SK-N-SH (cell line): ENCODE measurements around the gene ZAR1. TPM values are rescaled to one million over a fixed set of nuclear protein-coding genes. Genes with fewer than 3 reads are reported as not detected.

Experiments
- CTCF ChIA-PET: fragments of 300-600, 350-600 bp; formaldehyde crosslinking; extraction: SDS; loops from one replicate; lab custom pipeline; 2021; lab: Yijun Ruan, JAX
- POLR2A ChIA-PET: fragments of 350-600 bp; sonication (Branson Sonifier 250); formaldehyde crosslinking; extraction: SDS; loops from one replicate; lab custom pipeline; 2020; ENCODE audit warnings: antibody characterized with exemption, inconsistent platforms; lab: Yijun Ruan, JAX
- DNase-seq: peaks from one replicate; pipeline ENCODE4 v3.0.0; 2012
- H2AFZ ChIP-seq: fragments of 200-600 bp; sonication (generic); 2 replicates; pipeline ENCODE4 v1.8.1; 2016; ENCODE audit warnings: antibody characterized with exemption, mild to moderate bottlenecking, low read depth
- H3F3A ChIP-seq: fragments of 200-600 bp; sonication (generic); replicated peaks from 2 replicates; pipeline ENCODE3; 2016; ENCODE audit warnings: antibody characterized with exemption, mild to moderate bottlenecking; ENCODE audit not compliant: insufficient read depth
- H3K27ac ChIP-seq, 2 experiments: fragments of 200-500 bp in 1 of 2; fragments of 200-600 bp in 1 of 2; sonication (Bioruptor generic) in 1 of 2; sonication (generic), shearing (Covaris generic) in 1 of 2; 2 replicates each; pipeline versions ENCODE4 v1.5.1 to v1.6.1; 2014 to 2016; ENCODE audit warnings: low read depth in 2 of 2, inconsistent platforms in 1 of 2, low read length in 1 of 2, mild to moderate bottlenecking in 1 of 2, mixed read lengths in 1 of 2
- H3K27me3 ChIP-seq: fragments of 200-600 bp; sonication (generic), shearing (Covaris generic); 2 replicates; pipeline ENCODE4 v1.6.1; 2016; ENCODE audit warnings: mixed run types; ENCODE audit not compliant: insufficient read depth
- H3K36me3 ChIP-seq, 2 experiments: fragments of 200-500 bp in 1 of 2; fragments of 200-600 bp in 1 of 2; sonication (Bioruptor generic) in 1 of 2; sonication (generic) in 1 of 2; replicated peaks in 1 of 2; 2 replicates each; pipeline versions ENCODE3 to v1.5.1; 2014 to 2016; ENCODE audit warnings: low read length in 1 of 2, mild to moderate bottlenecking in 1 of 2; ENCODE audit not compliant: insufficient read depth in 2 of 2, control insufficient read depth in 1 of 2
- H3K4me1 ChIP-seq, 2 experiments: fragments of 200-500 bp in 1 of 2; fragments of 200-600 bp in 1 of 2; sonication (Bioruptor generic) in 1 of 2; sonication (generic), shearing (Covaris generic) in 1 of 2; 2 replicates each; pipeline versions ENCODE4 v1.5.1 to v1.6.1; 2014 to 2016; ENCODE audit warnings: low read depth in 1 of 2, low read length in 1 of 2, mixed run types in 1 of 2; ENCODE audit not compliant: insufficient read depth in 2 of 2, control insufficient read depth in 1 of 2
- H3K4me2 ChIP-seq: fragments of 200-600 bp; sonication (generic), shearing (Covaris generic); 2 replicates; pipeline ENCODE4 v1.6.1; 2017; ENCODE audit warnings: mixed run types
- H3K4me3 ChIP-seq, 2 experiments: fragments of 200-500 bp in 1 of 2; fragments of 200-600 bp in 1 of 2; sonication (Bioruptor generic) in 1 of 2; sonication (generic), shearing (Covaris generic) in 1 of 2; 2 replicates each; pipeline versions ENCODE4 v1.5.1 to v1.8.1; 2014 to 2016; ENCODE audit warnings: low read depth in 2 of 2, inconsistent platforms in 1 of 2, low read length in 1 of 2, mild to moderate bottlenecking in 1 of 2, mixed read lengths in 1 of 2, moderate library complexity in 1 of 2
- H3K79me2 ChIP-seq: fragments of 200-600 bp; sonication (generic); 2 replicates; pipeline ENCODE4 v1.8.1; 2017; ENCODE audit warnings: mild to moderate bottlenecking; ENCODE audit not compliant: insufficient read depth
- H3K9ac ChIP-seq: fragments of 200-600 bp; sonication (generic); 2 replicates; pipeline ENCODE4 v1.6.1; 2017; ENCODE audit warnings: mixed run types
- H3K9me2 ChIP-seq: fragments of 200-600 bp; sonication (generic); 2 replicates; pipeline ENCODE4 v1.6.1; 2017; ENCODE audit warnings: mixed run types
- H3K9me3 ChIP-seq: fragments of 200-600 bp; sonication (generic); 2 replicates; pipeline ENCODE4 v1.6.1; 2017; ENCODE audit warnings: mixed run types, mild to moderate bottlenecking, moderate library complexity
- H4K20me1 ChIP-seq: fragments of 200-600 bp; sonication (generic); 2 replicates; pipeline ENCODE4 v1.6.1; 2017; ENCODE audit warnings: mild to moderate bottlenecking, mixed run types; ENCODE audit not compliant: insufficient read depth
- ELF1 ChIP-seq: IDR thresholded peaks from 2 replicates; pipeline ENCODE4 v1.4.0; 2012
- EP300 ChIP-seq, 2 experiments: IDR thresholded peaks; 2 replicates each; pipeline versions ENCODE4 v1.4.0 to v1.6.1; 2012; ENCODE audit warnings: borderline replicate concordance in 1 of 2, low read depth in 1 of 2, low read length in 1 of 2
- EZH2phosphoT487 ChIP-seq: fragments of 200-600 bp; sonication (generic); IDR thresholded peaks from 2 replicates; pipeline ENCODE4 v1.6.1; 2017; ENCODE audit warnings: low read depth, mixed run types, mild to moderate bottlenecking, antibody characterized with exemption, moderate library complexity, borderline replicate concordance
- FOSL2 ChIP-seq: IDR thresholded peaks from 2 replicates; pipeline ENCODE4 v1.4.0; 2012; ENCODE audit warnings: low read depth, mild to moderate bottlenecking, moderate library complexity, borderline replicate concordance
- GABPA ChIP-seq: IDR thresholded peaks from 2 replicates; pipeline ENCODE4 v1.4.0; 2012; ENCODE audit warnings: low read depth, mild to moderate bottlenecking
- JUND ChIP-seq: IDR thresholded peaks from 2 replicates; pipeline ENCODE4 v1.4.0; 2012
- NFIC ChIP-seq: IDR thresholded peaks from 2 replicates; pipeline ENCODE4 v1.4.0; 2012; ENCODE audit warnings: borderline replicate concordance
- NRF1 ChIP-seq: IDR thresholded peaks from 2 replicates; pipeline ENCODE4 v1.6.1; 2012; ENCODE audit warnings: low read depth, mild to moderate bottlenecking, low read length
- POLR2AphosphoS5 ChIP-seq: IDR thresholded peaks from 2 replicates; pipeline ENCODE4 v1.6.1; 2012; ENCODE audit warnings: low read depth, low read length
- RAD21 ChIP-seq: IDR thresholded peaks from 2 replicates; pipeline ENCODE4 v1.6.1; 2012; ENCODE audit warnings: mild to moderate bottlenecking, low read length
- RCOR1 ChIP-seq: fragments of 150-350 bp; IDR thresholded peaks from 2 replicates; pipeline ENCODE4 v1.6.1; 2017; ENCODE audit warnings: antibody characterized with exemption, low read length
- SIN3A ChIP-seq: IDR thresholded peaks from 2 replicates; pipeline ENCODE4 v1.6.1; 2012; ENCODE audit warnings: low read depth, mild to moderate bottlenecking, low read length, moderate library complexity, borderline replicate concordance
- TCF12 ChIP-seq: IDR thresholded peaks from 2 replicates; pipeline ENCODE4 v1.4.0; 2012
- YY1 ChIP-seq: IDR thresholded peaks from 2 replicates; pipeline ENCODE4 v1.4.0; 2012; ENCODE audit warnings: low read depth, mild to moderate bottlenecking
- WGBS: methylation state at CpG from one replicate; pipeline ENCODE4 v1.1.6; 2017; ENCODE audit warnings: low lambda C conversion rate; 5-methylcytosine and 5-hydroxymethylcytosine counted together
- polyA plus RNA-seq, 3 experiments: library from polyadenylated mRNA; depleted of rRNA; stranded (reverse); fragments of >200 nt; gene quantifications; 2 replicates each; pipeline ENCODE4 v1.2.3, GENCODE V29; 2012
- TF ChIP-seq, protein P1 (sequence below): IDR thresholded peaks from 2 replicates; pipeline ENCODE4; 2012
- TF ChIP-seq, protein P2 (sequence below): fragments of 150-350 bp; IDR thresholded peaks from 2 replicates; pipeline ENCODE4 v1.6.1; 2017; ENCODE audit warnings: antibody characterized with exemption, low read length, low read depth, borderline replicate concordance
- TF ChIP-seq, protein P3 (sequence below): IDR thresholded peaks from 2 replicates; pipeline ENCODE4 v1.6.1; 2012; ENCODE audit warnings: mild to moderate bottlenecking, low read depth, low read length, moderate library complexity
- TF ChIP-seq, protein P4 (sequence below): fragments of 200-600 bp; sonication (generic); IDR thresholded peaks from 2 replicates; pipeline ENCODE4 v1.6.1; 2017; ENCODE audit warnings: antibody characterized with exemption, mild to moderate bottlenecking, moderate library complexity
- TF ChIP-seq, protein P5 (sequence below): IDR thresholded peaks from 2 replicates; pipeline ENCODE4 v1.4.0; 2012; ENCODE audit warnings: low read depth, borderline replicate concordance

The ZAR1 gene
- polyA plus RNA-seq, 1 of the 3 experiments (the other 2 are of a cell fraction), result not detected

DNA sequence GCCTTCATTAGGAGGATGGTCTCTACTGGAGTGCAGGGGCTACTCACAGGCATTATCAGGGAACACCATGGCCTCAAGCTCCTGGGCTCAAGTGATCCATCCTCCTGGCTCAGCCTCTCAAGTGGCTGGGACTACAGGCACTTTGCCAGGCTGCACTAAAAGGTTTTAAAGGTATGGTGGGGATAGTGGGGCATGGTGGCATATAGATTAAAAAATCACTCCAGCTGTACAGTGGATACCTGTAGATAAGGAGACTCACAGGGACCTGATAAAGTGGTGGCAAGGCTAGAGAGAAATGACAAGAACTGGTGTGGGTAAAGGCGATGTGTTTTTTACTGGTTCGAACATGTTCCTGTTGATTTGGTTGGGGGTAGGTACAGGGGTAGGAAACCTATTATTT, 5.9 kb downstream of the ZAR1 start:
- no peaks in the 10 kb centered on the region for H3K9me3 ChIP-seq
- H3K27ac ChIP-seq, result no peak overlapping the region
- no peak overlapping the region for H2AFZ ChIP-seq
- no peaks in the 10 kb centered on the region for H3K79me2 ChIP-seq
- H3K4me2 ChIP-seq, result no peak overlapping the region
- H3K27me3 ChIP-seq, result no peaks in the 10 kb centered on the region
- ChIA-PET CTCF (interaction anchor here (1.8 kb wide), 1 partner anchor 9 kb away, joined by 5 read pairs; no protein-coding TSS in a partner anchor), POLR2A (no interaction called here)
- no peaks in the 10 kb centered on the region for H3K9me2 ChIP-seq
- no peaks in the 10 kb centered on the region for H3F3A ChIP-seq
- no peaks in the 10 kb centered on the region for H4K20me1 ChIP-seq
- H3K9ac ChIP-seq, result no peak overlapping the region
- DNase-seq, result no peak
- 86% methylated on average over 2 of the region's 2 CpGs for WGBS
- TF ChIP-seq SIN3A, result no peak
- no peak for TF ChIP-seq FOSL2
- TF ChIP-seq JUND, result no peak
- TF ChIP-seq, protein P1, sequence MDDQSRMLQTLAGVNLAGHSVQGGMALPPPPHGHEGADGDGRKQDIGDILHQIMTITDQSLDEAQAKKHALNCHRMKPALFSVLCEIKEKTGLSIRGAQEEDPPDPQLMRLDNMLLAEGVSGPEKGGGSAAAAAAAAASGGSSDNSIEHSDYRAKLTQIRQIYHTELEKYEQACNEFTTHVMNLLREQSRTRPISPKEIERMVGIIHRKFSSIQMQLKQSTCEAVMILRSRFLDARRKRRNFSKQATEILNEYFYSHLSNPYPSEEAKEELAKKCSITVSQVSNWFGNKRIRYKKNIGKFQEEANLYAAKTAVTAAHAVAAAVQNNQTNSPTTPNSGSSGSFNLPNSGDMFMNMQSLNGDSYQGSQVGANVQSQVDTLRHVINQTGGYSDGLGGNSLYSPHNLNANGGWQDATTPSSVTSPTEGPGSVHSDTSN, result no peak
- TF ChIP-seq, protein P2, sequence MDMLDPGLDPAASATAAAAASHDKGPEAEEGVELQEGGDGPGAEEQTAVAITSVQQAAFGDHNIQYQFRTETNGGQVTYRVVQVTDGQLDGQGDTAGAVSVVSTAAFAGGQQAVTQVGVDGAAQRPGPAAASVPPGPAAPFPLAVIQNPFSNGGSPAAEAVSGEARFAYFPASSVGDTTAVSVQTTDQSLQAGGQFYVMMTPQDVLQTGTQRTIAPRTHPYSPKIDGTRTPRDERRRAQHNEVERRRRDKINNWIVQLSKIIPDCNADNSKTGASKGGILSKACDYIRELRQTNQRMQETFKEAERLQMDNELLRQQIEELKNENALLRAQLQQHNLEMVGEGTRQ, result no peak
- TF ChIP-seq YY1, result no peak
- TF ChIP-seq RCOR1, result no peak
- no peak for TF ChIP-seq ELF1
- TF ChIP-seq, protein P3, sequence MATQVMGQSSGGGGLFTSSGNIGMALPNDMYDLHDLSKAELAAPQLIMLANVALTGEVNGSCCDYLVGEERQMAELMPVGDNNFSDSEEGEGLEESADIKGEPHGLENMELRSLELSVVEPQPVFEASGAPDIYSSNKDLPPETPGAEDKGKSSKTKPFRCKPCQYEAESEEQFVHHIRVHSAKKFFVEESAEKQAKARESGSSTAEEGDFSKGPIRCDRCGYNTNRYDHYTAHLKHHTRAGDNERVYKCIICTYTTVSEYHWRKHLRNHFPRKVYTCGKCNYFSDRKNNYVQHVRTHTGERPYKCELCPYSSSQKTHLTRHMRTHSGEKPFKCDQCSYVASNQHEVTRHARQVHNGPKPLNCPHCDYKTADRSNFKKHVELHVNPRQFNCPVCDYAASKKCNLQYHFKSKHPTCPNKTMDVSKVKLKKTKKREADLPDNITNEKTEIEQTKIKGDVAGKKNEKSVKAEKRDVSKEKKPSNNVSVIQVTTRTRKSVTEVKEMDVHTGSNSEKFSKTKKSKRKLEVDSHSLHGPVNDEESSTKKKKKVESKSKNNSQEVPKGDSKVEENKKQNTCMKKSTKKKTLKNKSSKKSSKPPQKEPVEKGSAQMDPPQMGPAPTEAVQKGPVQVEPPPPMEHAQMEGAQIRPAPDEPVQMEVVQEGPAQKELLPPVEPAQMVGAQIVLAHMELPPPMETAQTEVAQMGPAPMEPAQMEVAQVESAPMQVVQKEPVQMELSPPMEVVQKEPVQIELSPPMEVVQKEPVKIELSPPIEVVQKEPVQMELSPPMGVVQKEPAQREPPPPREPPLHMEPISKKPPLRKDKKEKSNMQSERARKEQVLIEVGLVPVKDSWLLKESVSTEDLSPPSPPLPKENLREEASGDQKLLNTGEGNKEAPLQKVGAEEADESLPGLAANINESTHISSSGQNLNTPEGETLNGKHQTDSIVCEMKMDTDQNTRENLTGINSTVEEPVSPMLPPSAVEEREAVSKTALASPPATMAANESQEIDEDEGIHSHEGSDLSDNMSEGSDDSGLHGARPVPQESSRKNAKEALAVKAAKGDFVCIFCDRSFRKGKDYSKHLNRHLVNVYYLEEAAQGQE, result no peak
- no peak for TF ChIP-seq EZH2phosphoT487
- TF ChIP-seq, protein P4, sequence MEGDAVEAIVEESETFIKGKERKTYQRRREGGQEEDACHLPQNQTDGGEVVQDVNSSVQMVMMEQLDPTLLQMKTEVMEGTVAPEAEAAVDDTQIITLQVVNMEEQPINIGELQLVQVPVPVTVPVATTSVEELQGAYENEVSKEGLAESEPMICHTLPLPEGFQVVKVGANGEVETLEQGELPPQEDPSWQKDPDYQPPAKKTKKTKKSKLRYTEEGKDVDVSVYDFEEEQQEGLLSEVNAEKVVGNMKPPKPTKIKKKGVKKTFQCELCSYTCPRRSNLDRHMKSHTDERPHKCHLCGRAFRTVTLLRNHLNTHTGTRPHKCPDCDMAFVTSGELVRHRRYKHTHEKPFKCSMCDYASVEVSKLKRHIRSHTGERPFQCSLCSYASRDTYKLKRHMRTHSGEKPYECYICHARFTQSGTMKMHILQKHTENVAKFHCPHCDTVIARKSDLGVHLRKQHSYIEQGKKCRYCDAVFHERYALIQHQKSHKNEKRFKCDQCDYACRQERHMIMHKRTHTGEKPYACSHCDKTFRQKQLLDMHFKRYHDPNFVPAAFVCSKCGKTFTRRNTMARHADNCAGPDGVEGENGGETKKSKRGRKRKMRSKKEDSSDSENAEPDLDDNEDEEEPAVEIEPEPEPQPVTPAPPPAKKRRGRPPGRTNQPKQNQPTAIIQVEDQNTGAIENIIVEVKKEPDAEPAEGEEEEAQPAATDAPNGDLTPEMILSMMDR, result no peak
- no peak for TF ChIP-seq GABPA
- TF ChIP-seq RAD21, result no peak
- TF ChIP-seq EP300 (IDR thresholded peaks at IDR 0.05; ENCODE audit: borderline replicate concordance in 1 of 2, low read depth in 1 of 2, low read length in 1 of 2), result no peak
- no peak for TF ChIP-seq TCF12
- no peak for TF ChIP-seq NRF1
- no peak for TF ChIP-seq NFIC
- no peak for TF ChIP-seq POLR2AphosphoS5
- TF ChIP-seq, protein P5, sequence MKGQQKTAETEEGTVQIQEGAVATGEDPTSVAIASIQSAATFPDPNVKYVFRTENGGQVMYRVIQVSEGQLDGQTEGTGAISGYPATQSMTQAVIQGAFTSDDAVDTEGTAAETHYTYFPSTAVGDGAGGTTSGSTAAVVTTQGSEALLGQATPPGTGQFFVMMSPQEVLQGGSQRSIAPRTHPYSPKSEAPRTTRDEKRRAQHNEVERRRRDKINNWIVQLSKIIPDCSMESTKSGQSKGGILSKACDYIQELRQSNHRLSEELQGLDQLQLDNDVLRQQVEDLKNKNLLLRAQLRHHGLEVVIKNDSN, result no peak
- H3K4me1 ChIP-seq, result no peaks in the 10 kb centered on the region
- H3K36me3 ChIP-seq, result peaks cover 23 to 49% of the 10 kb centered on the region in 2 experiments
- no peak overlapping the region for H3K4me3 ChIP-seq
